Measurements from ENCODE around the gene TENM4.
"Not testable (repeated sequence)": the region's sequence is repeated elsewhere in the genome, so short reads cannot be mapped to it uniquely, and the experiment has no call there.

Gene TENM4

DNA sequence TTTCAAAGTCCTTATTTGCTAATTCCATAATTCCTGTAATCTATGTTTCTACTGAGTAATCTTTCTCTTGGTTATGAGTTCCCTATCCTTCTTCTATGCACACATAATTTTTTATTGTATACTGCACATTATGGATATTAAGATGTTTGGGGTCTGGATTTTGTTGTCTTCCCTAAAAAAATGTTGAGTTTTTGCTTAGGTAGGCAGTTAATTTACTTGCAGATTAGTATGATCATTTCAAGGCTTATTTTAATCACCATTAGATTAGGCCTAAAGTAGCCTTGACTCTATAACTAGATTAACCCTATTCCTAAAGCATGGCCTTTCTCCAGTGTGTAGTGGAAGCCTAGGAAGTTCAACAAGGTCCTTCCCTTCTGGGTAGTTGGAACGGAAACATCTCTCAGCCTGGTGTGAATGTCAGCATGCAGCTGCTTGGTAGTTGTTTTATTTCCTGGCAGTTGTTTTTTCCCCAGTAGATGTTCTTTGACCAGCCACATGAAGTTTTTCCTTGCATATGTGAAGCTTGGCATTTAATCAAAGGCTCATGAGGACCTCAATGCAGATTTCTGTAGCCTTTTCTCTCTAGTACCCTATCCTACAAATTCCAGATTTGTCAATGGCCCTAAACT lies 446.9 kb downstream of the TENM4 start:
- no peak for DNase-seq

- DNase-seq: no peak
These were observed 449.1 kb downstream of the TENM4 start for GRCh38 chr11:78991681-78992080.

DNA sequence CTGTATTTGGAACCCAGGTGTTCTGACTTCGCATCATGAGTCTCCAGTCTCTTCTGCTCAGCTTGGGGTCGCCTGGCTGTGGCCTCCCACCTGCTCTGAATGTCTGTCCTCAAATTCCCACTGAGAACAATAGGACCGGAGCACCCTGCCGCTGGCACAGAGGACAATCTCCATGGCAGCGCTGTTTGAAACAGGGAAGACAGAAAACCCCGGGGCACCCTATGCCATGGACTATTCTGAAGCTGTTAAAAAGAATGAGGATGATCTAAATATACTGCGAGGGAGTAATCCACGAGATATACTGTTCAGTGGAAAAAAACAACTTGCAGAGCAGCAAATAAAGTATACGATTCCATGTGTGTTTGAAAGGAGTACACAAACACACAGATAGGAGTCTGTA lies 450.6 kb downstream of the TENM4 start:
- DNase-seq: no peak

- DNase-seq: no peak
These were observed 453.1 kb downstream of the TENM4 start for GRCh38 chr11:78987748-78988147.

GRCh38 chr11:78986305-78986704 lies 454.5 kb downstream of the TENM4 start:
- DNase-seq: no peak

DNA sequence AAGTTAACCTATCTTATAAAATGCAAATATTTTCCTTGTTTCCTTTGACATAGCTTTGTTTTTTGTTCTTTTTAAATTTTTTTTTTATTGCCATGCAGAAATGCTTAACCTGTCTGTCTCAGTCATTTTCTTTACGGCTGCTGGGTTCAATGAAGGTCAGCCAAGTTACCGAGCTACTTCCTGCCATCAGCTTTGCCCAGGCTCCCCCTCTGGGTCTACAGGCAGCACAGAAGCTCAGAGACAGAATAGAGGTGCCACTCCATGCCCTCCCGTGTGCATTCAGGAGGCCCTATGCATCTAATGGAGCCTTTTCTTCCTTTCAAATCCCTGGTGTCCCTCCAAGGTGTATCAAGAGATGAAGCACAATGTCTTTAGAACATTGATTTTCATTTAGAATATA lies 455.2 kb downstream of the TENM4 start:
- no peak for DNase-seq

DNA sequence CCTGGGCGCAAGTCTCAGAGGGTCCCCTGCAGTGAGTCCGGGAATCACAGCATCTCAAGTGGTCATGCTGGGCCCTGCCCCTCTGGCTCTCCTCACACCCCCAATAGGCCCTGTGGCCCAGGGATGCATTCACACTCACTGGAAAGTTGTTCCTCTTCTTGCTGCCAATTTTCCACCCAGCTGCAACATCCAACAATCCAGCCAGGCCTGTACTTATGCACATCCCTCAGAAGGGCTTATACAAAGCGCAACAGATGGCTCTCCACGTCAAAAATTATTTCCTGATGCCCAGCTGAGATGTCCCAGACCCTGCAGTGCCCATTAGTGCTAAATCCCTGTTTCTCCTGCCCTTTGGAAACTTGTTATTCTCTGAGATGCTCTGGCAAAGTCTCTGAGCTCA lies 458.4 kb downstream of the TENM4 start:
- DNase-seq: no peak

DNA sequence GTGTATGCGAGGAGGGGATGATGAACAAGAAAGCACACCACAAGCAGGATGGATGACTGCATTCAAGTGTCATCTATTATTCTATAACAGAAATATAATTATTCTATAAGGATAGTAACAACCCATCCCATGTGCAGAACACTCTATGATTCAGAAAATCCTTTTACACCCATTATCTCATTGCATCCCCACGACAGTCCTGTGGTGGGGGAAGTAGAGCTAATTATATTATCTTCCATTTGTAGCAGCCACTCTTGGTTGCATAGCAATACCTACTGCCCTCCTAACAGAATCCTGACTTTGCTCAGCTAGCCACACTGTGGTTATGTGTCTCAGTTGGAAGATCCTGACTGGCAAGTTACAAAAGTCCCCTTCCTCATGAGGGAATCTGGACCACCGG lies 459.7 kb downstream of the TENM4 start:
- DNase-seq: no peak

- no peak for DNase-seq
These were observed 462.0 kb downstream of the TENM4 start for GRCh38 chr11:78978831-78979230.

- DNase-seq: not testable (repeated sequence)
These were observed 463.0 kb downstream of the TENM4 start for GRCh38 chr11:78977848-78978247.

- no peak for DNase-seq
These were observed 463.8 kb downstream of the TENM4 start for GRCh38 chr11:78977009-78977408.

DNA sequence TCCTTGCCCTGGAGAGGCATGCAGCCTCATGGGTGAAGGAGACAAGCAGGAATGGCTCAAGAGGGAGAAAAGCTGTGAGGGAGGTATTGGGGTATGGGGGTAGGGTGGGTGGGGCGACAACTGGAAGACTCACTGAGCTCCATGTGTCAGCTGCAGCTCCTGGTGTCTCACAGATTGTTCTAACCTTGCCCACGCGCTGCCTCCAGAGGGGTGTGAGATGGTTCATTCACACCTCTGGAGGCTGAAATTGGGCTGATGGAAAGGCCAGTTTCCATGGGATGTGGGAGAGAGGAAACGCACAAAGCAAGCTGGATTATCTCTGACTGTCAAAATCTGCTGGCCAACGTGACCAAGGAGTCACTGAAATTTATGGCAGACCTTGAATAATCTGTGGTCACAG lies 465.7 kb downstream of the TENM4 start:
- no peak for DNase-seq

- no peak for DNase-seq
These were observed 467.0 kb downstream of the TENM4 start for GRCh38 chr11:78973876-78974275.

- no peak for DNase-seq
These were observed 468.2 kb downstream of the TENM4 start for GRCh38 chr11:78972590-78972989.

DNA sequence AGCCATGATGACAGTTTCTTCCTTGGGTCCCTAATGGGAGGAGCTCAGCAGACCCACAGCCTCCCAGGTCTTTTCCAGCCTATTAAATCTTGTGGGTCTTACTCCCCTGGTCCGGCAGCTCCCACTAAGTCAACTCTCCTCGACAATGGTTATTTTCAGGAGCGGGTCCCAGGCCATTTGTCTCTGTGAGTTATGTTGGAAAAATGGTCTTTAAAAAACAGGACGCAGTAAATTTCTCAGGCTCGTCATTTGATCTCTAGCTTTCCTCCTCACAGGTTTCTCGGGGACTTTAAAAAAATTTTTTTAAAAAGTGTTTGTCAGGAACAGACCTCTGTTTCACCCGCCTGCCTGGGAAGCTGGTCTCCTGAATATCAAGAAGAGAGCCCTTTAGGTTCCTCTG lies 468.7 kb downstream of the TENM4 start:
- DNase-seq: no peak

- no peak for DNase-seq
These were observed 473.0 kb downstream of the TENM4 start for GRCh38 chr11:78967811-78968210.

DNA sequence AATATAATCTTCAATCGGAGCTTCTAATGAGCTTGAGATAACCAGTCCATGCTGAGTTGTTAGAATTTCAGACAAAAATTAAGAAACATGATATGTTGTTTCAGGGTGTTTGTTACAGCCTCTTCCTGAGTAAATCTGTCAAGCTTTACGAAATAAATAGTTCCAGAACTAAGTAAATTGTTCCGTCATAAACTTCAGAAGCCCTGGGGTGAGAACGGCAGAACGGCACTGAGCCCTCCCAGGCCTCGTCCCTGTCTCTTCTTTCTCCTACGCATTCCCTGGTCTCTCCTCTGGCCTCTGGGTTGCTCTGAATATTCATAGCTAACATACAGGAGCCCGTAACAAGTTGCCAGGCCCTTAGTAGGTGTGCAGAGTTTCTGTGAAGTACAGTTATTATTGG lies 475.4 kb downstream of the TENM4 start:
- DNase-seq: no peak

- no peak for DNase-seq
These were observed 478.7 kb downstream of the TENM4 start for GRCh38 chr11:78961937-78962701.

- DNase-seq: no peak
These were observed 479.6 kb downstream of the TENM4 start for GRCh38 chr11:78961247-78961646.

- no peak for DNase-seq
These were observed 482.4 kb downstream of the TENM4 start for GRCh38 chr11:78958444-78958843.

GRCh38 chr11:78957476-78958245 lies 483.2 kb downstream of the TENM4 start:
- DNase-seq: no peak

DNA sequence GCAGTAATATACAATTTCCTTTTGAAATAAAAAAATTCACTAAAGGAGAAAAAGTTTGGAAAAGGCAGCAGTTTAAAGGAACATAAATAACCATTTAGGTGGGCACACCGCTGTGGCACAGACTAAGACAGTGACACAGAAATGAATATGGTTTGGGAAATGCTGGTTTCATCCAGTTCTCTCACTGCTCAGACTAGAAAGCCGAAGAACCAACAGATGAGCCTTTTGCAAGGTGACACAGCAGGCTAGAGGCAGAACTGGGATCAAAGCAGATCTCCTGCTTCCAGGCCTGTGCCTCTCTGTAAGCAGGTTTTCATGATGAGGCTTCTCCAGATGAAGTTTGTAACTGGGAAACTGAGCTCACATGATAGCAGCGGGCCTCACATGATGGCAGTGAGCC lies 486.1 kb downstream of the TENM4 start:
- DNase-seq: no peak

- DNase-seq: no peak
These were observed 486.6 kb downstream of the TENM4 start for GRCh38 chr11:78954261-78954660.

GRCh38 chr11:78952890-78953289 lies 487.9 kb downstream of the TENM4 start:
- no peak for DNase-seq

Measured in NCI-H1694 treated with DMSO at 0.1 percent for 48 hours (cell line).